Common myeloid progenitor, CD34-positive (primary cell): ENCODE results near the gene MMRN1.
A peak's percentile ranks its signal among the peaks of the same experiment; 100 is the strongest.

Experiments
- CTCF ChIA-PET: fragments of 350-600 bp; sonication (Branson Sonifier 250); formaldehyde crosslinking; loops from one replicate; lab custom pipeline; 2021; ENCODE audit warnings: antibody characterized with exemption; lab: Charles Lee
- POLR2A ChIA-PET: fragments of 350-600 bp; sonication (Branson Sonifier 250); formaldehyde crosslinking; loops from one replicate; lab custom pipeline; 2021; ENCODE audit warnings: antibody characterized with exemption; lab: Charles Lee
- DNase-seq, 3 donors: peaks; one replicate each; pipeline versions ENCODE4 v3.0.0 to v3.0.0-alpha.2; 2013
- H3K27ac ChIP-seq, 2 experiments: 1 replicate in 1 of 2; 2 replicates in 1 of 2; pipeline ENCODE4 v1.7.0; 2013; ENCODE audit warnings: inconsistent platforms in 2 of 2, low read length in 2 of 2, mild to moderate bottlenecking in 2 of 2, low read depth in 1 of 2, moderate library complexity in 1 of 2; ENCODE audit not compliant: severe bottlenecking in 2 of 2, insufficient read depth in 1 of 2, poor library complexity in 1 of 2
- H3K27me3 ChIP-seq, 5 experiments: replicated peaks in 2 of 5; 1 replicate in 3 of 5; 2 replicates in 2 of 5; pipeline versions ENCODE4 v1.6.1 to v1.7.0; 2013; ENCODE audit warnings: low read length in 4 of 5, mild to moderate bottlenecking in 2 of 5, moderate library complexity in 2 of 5, inconsistent platforms in 1 of 5; ENCODE audit not compliant: insufficient read depth in 5 of 5, control insufficient read depth in 4 of 5
- H3K36me3 ChIP-seq, 4 experiments: 1 replicate in 2 of 4; 2 replicates in 2 of 4; pipeline versions ENCODE4 v1.6.1 to v1.7.0; 2013; ENCODE audit warnings: low read length in 3 of 4, control low read depth in 1 of 4, mild to moderate bottlenecking in 1 of 4; ENCODE audit not compliant: control insufficient read depth in 4 of 4, insufficient read depth in 4 of 4
- H3K4me1 ChIP-seq, 4 experiments: 1 replicate in 3 of 4; 2 replicates in 1 of 4; pipeline versions ENCODE4 v1.6.1 to v1.7.1; 2013; ENCODE audit warnings: low read length in 3 of 4, mild to moderate bottlenecking in 3 of 4, control low read depth in 1 of 4, inconsistent platforms in 1 of 4, moderate library complexity in 1 of 4; ENCODE audit not compliant: control insufficient read depth in 4 of 4, insufficient read depth in 4 of 4; ENCODE audit errors: control extremely low read depth in 1 of 4
- H3K4me3 ChIP-seq, 7 experiments: 1 replicate in 4 of 7; 2 replicates in 3 of 7; pipeline versions ENCODE4 v1.5.1 to v1.7.0; 2013; ENCODE audit warnings: mild to moderate bottlenecking in 7 of 7, low read length in 6 of 7, moderate library complexity in 6 of 7, inconsistent platforms in 2 of 7, low read depth in 2 of 7, control low read depth in 1 of 7; ENCODE audit not compliant: insufficient read depth in 4 of 7, control insufficient read depth in 1 of 7; ENCODE audit errors: extremely low read depth in 1 of 7
- H3K9me3 ChIP-seq, 5 experiments: 1 replicate in 4 of 5; 2 replicates in 1 of 5; pipeline versions ENCODE4 v1.6.1 to v1.7.1; 2013; ENCODE audit warnings: low read length in 4 of 5, mild to moderate bottlenecking in 2 of 5, inconsistent platforms in 1 of 5, low read depth in 1 of 5, moderate library complexity in 1 of 5; ENCODE audit not compliant: control insufficient read depth in 4 of 5, insufficient read depth in 2 of 5; ENCODE audit errors: control extremely low read depth in 1 of 5
- WGBS: methylation state at CpG from one replicate; pipeline ENCODE4 v1.1.5; 2013; ENCODE audit not compliant: insufficient coverage; 5-methylcytosine and 5-hydroxymethylcytosine counted together

The MMRN1 gene

GRCh38 chr4:89928838-89929237, 34.2 kb downstream of the MMRN1 start:
- Histone ChIP-seq H3K9me3 (peaks cover 0 to 15% (median 2%) of the 10 kb centered on the region in 5 experiments), H3K4me1 (peaks cover 0 to 16% (median 12%) of the 10 kb centered on the region in 4 experiments), H3K27me3 (no peaks in the 10 kb centered on the region), H3K36me3 (peaks cover 7 to 64% (median 22%) of the 10 kb centered on the region in 4 experiments), H3K4me3 (no peak overlapping the region), H3K27ac (peak overlapping the region in 1 of 2 experiments; percentile 49)
- ChIA-PET POLR2A (no interaction called here), CTCF (no interaction called here)
- WGBS = 100% methylated on average over 2 of the region's 4 CpGs
- DNase-seq = no peak

- Histone ChIP-seq H3K4me1 (peaks cover 0 to 16% (median 12%) of the 10 kb centered on the region in 4 experiments), H3K27ac (peak overlapping the region; percentile 43 to 49), H3K27me3 (no peaks in the 10 kb centered on the region), H3K36me3 (peaks cover 7 to 64% (median 23%) of the 10 kb centered on the region in 4 experiments), H3K9me3 (peaks cover 0 to 15% (median 2%) of the 10 kb centered on the region in 5 experiments), H3K4me3 (peak overlapping the region in 3 of 7 experiments; percentile 13 to 46 (median 23))
- ChIA-PET CTCF (no interaction called here), POLR2A (no interaction called here)
- WGBS = no CpG with 5 or more reads among the region's 4 CpGs
- DNase-seq = peak; percentile 21 to 88 (median 80)
These were observed 34.9 kb downstream of the MMRN1 start for GRCh38 chr4:89929425-89930159.

- ChIA-PET POLR2A (interaction anchor here (0.6 kb wide), 1 partner anchor 184 kb away, joined by 3 read pairs; no protein-coding TSS in a partner anchor), CTCF (interaction anchor here (2.6 kb wide), 1 partner anchor 17 kb away, joined by 6 read pairs; no protein-coding TSS in a partner anchor)
- no peak overlapping the region for H3K4me3 ChIP-seq
- DNase-seq = peak in 1 of 3 donors; percentile 22
- H3K27me3 ChIP-seq = no peaks in the 10 kb centered on the region
- H3K36me3 ChIP-seq = peaks cover 0 to 22% (median 5%) of the 10 kb centered on the region in 4 experiments
- peaks cover 0 to 2% (median 0%) of the 10 kb centered on the region in 5 experiments for H3K9me3 ChIP-seq
- H3K27ac ChIP-seq = no peak overlapping the region
- WGBS = no CpG with 5 or more reads among the region's 2 CpGs
- no peaks in the 10 kb centered on the region for H3K4me1 ChIP-seq
These were observed 44.9 kb downstream of the MMRN1 start for GRCh38 chr4:89939546-89939945.

GRCh38 chr4:89939994-89940393, 45.3 kb downstream of the MMRN1 start:
- H3K4me1 ChIP-seq = no peaks in the 10 kb centered on the region
- no peaks in the 10 kb centered on the region for H3K27me3 ChIP-seq
- H3K36me3 ChIP-seq = peaks cover 0 to 18% (median 3%) of the 10 kb centered on the region in 4 experiments
- DNase-seq = no peak
- ChIA-PET POLR2A (interaction anchor here (0.6 to 0.7 kb wide), 2 partner anchors 183 to 1144 kb away, joined by 3 read pairs; no protein-coding TSS in a partner anchor), CTCF (interaction anchor here (2.6 kb wide), 1 partner anchor 18 kb away, joined by 6 read pairs; no protein-coding TSS in a partner anchor)
- no peak overlapping the region for H3K27ac ChIP-seq
- peaks cover 0 to 2% (median 0%) of the 10 kb centered on the region in 5 experiments for H3K9me3 ChIP-seq
- H3K4me3 ChIP-seq = no peak overlapping the region

DNA sequence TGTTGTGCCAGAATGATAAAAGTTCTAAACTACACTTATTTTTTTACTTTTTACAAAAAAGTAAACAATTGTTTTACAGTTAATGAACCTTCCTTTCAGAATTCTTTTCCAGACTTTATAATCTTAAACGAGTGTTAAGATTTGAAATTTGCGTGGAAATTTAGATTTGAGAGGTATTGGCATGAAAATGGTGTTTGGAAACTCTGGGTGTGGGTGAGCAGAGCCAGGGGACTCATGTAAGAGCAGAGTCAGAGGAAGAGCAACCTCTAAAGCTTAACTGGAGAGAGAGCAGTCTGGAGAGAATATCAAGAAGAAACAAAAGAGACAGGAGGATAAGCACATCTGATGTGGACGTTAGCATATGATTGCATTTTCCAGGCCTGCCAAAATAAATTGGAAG, 48.2 kb downstream of the MMRN1 start:
- no peak overlapping the region for H3K4me3 ChIP-seq
- no peaks in the 10 kb centered on the region for H3K9me3 ChIP-seq
- WGBS = 92% methylated on average over 2 of the region's 3 CpGs
- ChIA-PET CTCF (interaction anchor here (1.4 kb wide), 1 partner anchor 11 kb away, joined by 4 read pairs; no protein-coding TSS in a partner anchor), POLR2A (no interaction called here)
- no peaks in the 10 kb centered on the region for H3K4me1 ChIP-seq
- no peak overlapping the region for H3K27ac ChIP-seq
- peaks cover 0 to 3% (median 2%) of the 10 kb centered on the region in 4 experiments for H3K36me3 ChIP-seq
- no peak for DNase-seq
- no peaks in the 10 kb centered on the region for H3K27me3 ChIP-seq

- Histone ChIP-seq H3K4me1 (peaks cover 0 to 10% (median 3%) of the 10 kb centered on the region in 4 experiments), H3K9me3 (no peaks in the 10 kb centered on the region), H3K27me3 (no peaks in the 10 kb centered on the region), H3K36me3 (peaks cover 0 to 15% (median 2%) of the 10 kb centered on the region in 4 experiments), H3K27ac (no peak overlapping the region), H3K4me3 (no peak overlapping the region)
- CTCF ChIA-PET = interaction anchor here (0.6 to 1.2 kb wide), 2 partner anchors 10 to 26 kb away, joined by 3 read pairs; no protein-coding TSS in a partner anchor
- no CpG with 5 or more reads among the region's 2 CpGs for WGBS
- DNase-seq = peak; percentile 12 to 51 (median 48)
- POLR2A ChIA-PET = no interaction called here
These were observed 55.2 kb downstream of the MMRN1 start for GRCh38 chr4:89949782-89950387.
